OCI-LY3 (cell line): Measurements from ENCODE around the gene RASA1.

Experiments used
- EZH2phosphoT487 ChIP-seq: fragments of 200-600 bp; shearing (Covaris generic); IDR thresholded peaks from 2 replicates; pipeline ENCODE4 v1.6.1; 2018; ENCODE audit warnings: antibody characterized with exemption, mixed run types, low read depth
- TF ChIP-seq, protein P1 (sequence below): fragments of 200-600, 300-600 bp; sonication (generic); IDR thresholded peaks from 2 replicates; pipeline ENCODE4 v1.5.1; 2014; ENCODE audit warnings: antibody characterized with exemption, low read length, low read depth

DNA sequence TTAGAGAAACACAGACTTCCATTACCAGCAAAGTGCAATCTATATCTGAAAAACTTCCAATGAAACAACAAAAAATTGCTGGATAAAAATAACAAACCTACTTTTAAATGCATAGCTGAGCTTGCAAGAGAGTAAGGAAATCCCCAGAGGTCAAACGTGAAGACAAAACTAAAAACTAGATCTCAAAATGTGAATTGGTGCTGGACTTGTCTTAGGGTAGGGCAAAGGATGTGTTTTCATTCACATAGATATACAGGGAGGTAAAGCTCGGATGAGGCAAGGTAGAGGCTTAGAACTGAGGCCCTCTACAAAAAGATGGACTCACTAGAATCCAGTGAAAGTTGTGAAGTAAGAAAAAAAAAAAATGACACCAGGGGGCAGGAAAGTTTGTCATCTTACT lies 13.6 kb upstream of the RASA1 start:
- TF ChIP-seq, protein P1, sequence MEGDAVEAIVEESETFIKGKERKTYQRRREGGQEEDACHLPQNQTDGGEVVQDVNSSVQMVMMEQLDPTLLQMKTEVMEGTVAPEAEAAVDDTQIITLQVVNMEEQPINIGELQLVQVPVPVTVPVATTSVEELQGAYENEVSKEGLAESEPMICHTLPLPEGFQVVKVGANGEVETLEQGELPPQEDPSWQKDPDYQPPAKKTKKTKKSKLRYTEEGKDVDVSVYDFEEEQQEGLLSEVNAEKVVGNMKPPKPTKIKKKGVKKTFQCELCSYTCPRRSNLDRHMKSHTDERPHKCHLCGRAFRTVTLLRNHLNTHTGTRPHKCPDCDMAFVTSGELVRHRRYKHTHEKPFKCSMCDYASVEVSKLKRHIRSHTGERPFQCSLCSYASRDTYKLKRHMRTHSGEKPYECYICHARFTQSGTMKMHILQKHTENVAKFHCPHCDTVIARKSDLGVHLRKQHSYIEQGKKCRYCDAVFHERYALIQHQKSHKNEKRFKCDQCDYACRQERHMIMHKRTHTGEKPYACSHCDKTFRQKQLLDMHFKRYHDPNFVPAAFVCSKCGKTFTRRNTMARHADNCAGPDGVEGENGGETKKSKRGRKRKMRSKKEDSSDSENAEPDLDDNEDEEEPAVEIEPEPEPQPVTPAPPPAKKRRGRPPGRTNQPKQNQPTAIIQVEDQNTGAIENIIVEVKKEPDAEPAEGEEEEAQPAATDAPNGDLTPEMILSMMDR, result no peak
- no peak for TF ChIP-seq EZH2phosphoT487
